ENCODE results near the gene C19orf85.

DNA sequence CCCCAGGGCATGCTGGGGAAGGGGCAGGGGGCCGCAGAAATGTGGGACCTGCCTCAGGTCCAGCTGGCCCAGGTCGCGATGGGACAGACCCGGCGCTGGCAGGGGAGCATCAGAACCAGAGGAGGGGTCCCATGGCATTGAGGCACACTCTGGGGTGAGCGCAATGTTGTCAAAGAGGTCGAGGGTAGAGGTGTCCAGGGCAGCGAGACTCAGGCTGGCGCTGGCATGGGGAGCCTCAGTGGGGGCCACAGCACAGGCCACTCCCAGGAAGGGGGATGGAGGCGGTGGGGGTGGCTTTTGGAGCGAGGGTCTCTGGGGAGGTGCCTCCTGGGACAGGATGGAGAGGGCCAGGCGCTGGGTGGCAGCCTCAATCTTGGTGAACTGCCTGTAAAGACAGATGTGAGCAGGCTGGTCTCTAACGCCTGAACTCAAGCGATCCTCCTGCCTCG is 944 bp downstream of the C19orf85 start:
- TF ChIP-seq, protein P1, sequence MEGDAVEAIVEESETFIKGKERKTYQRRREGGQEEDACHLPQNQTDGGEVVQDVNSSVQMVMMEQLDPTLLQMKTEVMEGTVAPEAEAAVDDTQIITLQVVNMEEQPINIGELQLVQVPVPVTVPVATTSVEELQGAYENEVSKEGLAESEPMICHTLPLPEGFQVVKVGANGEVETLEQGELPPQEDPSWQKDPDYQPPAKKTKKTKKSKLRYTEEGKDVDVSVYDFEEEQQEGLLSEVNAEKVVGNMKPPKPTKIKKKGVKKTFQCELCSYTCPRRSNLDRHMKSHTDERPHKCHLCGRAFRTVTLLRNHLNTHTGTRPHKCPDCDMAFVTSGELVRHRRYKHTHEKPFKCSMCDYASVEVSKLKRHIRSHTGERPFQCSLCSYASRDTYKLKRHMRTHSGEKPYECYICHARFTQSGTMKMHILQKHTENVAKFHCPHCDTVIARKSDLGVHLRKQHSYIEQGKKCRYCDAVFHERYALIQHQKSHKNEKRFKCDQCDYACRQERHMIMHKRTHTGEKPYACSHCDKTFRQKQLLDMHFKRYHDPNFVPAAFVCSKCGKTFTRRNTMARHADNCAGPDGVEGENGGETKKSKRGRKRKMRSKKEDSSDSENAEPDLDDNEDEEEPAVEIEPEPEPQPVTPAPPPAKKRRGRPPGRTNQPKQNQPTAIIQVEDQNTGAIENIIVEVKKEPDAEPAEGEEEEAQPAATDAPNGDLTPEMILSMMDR (conservative IDR thresholded peaks at IDR 0.05), result no peak
- TF ChIP-seq EZH2 (IDR thresholded peaks at IDR 0.05; ENCODE audit: low read depth), result no peak

All from PC-9 (cell line).